Activated CD4-positive, alpha-beta T cell treated with anti-CD3 and anti-CD28 coated beads for 48 hours (primary cell): ENCODE results near the gene BMERB1.
A peak's percentile ranks its signal among the peaks of the same experiment; 100 is the strongest.

Source experiments
- DNase-seq: peaks from one replicate; pipeline ENCODE4 v3.0.0-alpha.2; 2020

Gene BMERB1

GRCh38 chr16:15464401-15465186 is 30.2 kb downstream of the BMERB1 start:
- no peak for DNase-seq

- no peak for DNase-seq
Measured at GRCh38 chr16:15466131-15466530, 31.7 kb downstream of the BMERB1 start.

GRCh38 chr16:15466886-15467781 is 32.7 kb downstream of the BMERB1 start:
- no peak for DNase-seq

- DNase-seq: peak; percentile 13
Measured at GRCh38 chr16:15476971-15477370, 42.6 kb downstream of the BMERB1 start.

- DNase-seq: no peak
Measured at GRCh38 chr16:15477802-15478201, 43.4 kb downstream of the BMERB1 start.

GRCh38 chr16:15482068-15482747 is 47.8 kb downstream of the BMERB1 start:
- peak; percentile 76 for DNase-seq

GRCh38 chr16:15482748-15483298 is 48.4 kb downstream of the BMERB1 start:
- no peak for DNase-seq

- no peak for DNase-seq
Measured at GRCh38 chr16:15483857-15484256, 49.5 kb downstream of the BMERB1 start.

- no peak for DNase-seq
Measured at GRCh38 chr16:15484662-15485061, 50.3 kb downstream of the BMERB1 start.

- DNase-seq: no peak
Measured at GRCh38 chr16:15485175-15485574, 50.8 kb downstream of the BMERB1 start.

GRCh38 chr16:15486661-15487060 is 52.3 kb downstream of the BMERB1 start:
- DNase-seq: no peak

GRCh38 chr16:15487336-15488284 is 53.2 kb downstream of the BMERB1 start:
- DNase-seq: peak; percentile 12

GRCh38 chr16:15489016-15489415 is 54.6 kb downstream of the BMERB1 start:
- DNase-seq: no peak

GRCh38 chr16:15490123-15490711 is 55.8 kb downstream of the BMERB1 start:
- DNase-seq: no peak

GRCh38 chr16:15491411-15491810 is 57.0 kb downstream of the BMERB1 start:
- DNase-seq: no peak

- DNase-seq: no peak
Measured at GRCh38 chr16:15492091-15492740, 57.8 kb downstream of the BMERB1 start.

GRCh38 chr16:15493466-15494180 is 59.2 kb downstream of the BMERB1 start:
- DNase-seq: no peak

GRCh38 chr16:15494236-15494635 is 59.8 kb downstream of the BMERB1 start:
- DNase-seq: no peak

GRCh38 chr16:15495898-15496297 is 61.5 kb downstream of the BMERB1 start:
- DNase-seq: no peak
